Cerebellar nuclear complex (tissue), 1 donor: ENCODE measurements around the gene ACTR1A.

Experiments
- DNase-seq, 2 experiments: peaks; one replicate each; lab custom pipeline; 2025; lab: John Stamatoyannopoulos, UW

Gene ACTR1A

DNA sequence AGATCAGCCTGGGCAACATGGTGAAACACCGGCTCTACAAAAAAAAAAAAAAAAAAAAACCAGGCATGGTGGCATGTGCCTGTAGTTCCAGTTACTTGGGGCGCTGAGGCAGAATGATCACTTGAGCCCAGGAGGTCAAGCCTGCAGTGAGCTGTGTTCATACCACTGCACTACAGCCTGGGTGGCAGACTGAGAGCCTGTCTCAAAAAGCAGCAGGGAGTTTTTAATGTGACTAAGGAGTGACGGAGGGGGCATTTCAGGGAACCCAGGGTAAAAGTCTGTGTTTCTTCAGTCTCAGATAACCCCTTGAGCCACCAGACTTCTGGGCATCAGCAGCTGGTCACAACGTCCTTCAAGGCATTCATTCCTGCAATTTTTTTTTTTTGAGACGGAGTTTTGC, 49.0 kb downstream of the ACTR1A start:
- no peak for DNase-seq

- DNase-seq = no peak
Measured at GRCh38 chr10:102452672-102453340, 49.7 kb downstream of the ACTR1A start.

- DNase-seq = no peak
Measured at GRCh38 chr10:102451105-102451969, 51.2 kb downstream of the ACTR1A start, which contains the start of gene C10orf95. Gene C10orf95, minus strand, starts transcription at chr10:102451543. Its CDS starts 450 bp downstream, at chr10:102451093.

DNA sequence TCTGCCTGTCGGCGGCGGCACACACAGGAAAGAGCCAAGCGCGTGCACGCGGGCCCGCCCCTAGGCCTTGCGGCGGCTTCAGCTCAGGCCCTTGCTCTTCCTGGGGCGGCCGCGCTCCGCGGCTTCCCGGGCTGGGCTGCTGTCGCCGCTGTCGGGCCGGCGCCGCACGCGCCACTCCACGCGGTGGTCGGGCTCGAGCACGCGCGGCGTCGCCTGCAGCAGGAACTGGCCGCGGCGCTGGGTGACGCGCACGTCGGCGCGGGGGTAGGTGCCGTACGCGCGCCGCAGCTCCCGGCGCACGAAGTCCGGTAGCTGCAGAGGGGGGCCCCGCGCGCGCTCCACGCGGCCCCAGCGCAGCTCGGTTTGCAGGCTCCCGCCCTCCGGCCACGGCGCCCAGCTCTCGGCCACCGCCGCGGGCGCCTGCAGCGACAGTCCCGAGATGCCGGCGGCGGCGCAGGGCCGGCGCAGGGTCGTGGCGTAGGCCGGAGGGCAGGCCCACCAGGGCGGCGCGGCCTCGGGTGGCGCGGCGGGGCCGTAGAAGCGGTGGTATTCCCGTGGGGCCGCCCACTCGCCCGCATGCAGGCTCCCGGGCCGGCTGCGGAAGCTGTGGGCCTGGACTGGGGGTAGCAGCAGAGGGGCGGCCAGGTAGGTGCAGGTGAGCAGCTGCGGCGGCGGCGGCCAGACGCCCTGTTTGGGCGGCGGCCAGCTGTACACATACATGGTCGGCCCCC, 52.0 kb downstream of the ACTR1A start:
- peak in 1 of 2 experiments; percentile 33 for DNase-seq

DNA sequence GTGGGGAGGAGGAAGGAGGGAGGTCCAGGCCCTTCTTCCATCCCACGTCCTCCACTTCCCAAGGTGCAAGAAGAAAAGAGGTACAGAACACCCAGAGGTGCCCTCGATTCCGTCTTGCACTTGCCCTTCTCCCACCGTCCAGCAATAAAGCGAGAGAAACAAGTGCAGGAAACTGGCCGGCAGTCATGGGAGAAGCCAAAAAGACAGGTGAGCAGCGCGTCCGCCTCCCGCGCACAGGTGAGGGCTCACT, 52.5 kb downstream of the ACTR1A start:
- DNase-seq = no peak

- DNase-seq = peak; percentile 50 to 83
Measured at GRCh38 chr10:102449321-102450123, 53.0 kb downstream of the ACTR1A start.

- no peak for DNase-seq
Measured at GRCh38 chr10:102444851-102445250, 57.7 kb downstream of the ACTR1A start.

DNA sequence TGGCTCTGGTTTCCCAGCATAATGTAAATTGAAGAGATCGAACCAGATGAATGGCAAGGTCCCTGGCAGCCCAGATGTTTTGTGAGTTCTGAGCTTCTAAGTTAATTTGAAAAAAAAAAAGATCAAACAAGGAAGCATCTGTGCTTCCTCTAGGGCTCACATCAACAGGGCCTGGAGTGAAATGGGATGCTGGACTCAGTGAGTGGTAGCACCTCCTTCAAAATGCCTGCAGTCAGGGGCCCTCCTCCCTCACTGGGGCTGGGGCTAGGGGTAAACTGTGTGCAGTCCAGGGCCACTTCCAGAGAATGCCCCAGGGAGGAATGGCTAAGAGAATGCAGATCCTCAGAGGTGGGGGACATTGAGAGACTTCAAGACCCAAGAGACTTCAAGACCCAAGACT, 64.1 kb downstream of the ACTR1A start:
- no peak for DNase-seq

DNA sequence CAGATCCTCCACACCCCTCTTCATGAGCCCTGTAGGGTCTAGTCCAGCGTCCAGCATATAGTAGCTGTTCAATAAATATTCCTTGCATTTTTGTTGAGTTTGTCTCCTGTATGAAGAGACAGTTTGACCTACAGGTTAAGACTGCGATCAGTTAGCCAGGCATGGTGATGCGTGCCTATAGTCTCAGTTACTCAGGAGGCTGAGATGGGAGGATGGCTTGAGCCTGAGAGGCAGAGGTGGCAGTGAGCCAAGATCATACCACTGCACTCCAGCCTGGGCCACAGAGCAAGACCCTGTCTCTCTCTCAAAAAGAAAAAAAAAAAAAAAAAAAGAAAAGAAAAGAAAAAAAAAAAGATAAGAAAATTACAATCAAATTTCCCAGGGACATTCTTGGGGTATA, 65.0 kb downstream of the ACTR1A start:
- no peak for DNase-seq

- DNase-seq = no peak
Measured at GRCh38 chr10:102436312-102436711, 66.2 kb downstream of the ACTR1A start.

DNA sequence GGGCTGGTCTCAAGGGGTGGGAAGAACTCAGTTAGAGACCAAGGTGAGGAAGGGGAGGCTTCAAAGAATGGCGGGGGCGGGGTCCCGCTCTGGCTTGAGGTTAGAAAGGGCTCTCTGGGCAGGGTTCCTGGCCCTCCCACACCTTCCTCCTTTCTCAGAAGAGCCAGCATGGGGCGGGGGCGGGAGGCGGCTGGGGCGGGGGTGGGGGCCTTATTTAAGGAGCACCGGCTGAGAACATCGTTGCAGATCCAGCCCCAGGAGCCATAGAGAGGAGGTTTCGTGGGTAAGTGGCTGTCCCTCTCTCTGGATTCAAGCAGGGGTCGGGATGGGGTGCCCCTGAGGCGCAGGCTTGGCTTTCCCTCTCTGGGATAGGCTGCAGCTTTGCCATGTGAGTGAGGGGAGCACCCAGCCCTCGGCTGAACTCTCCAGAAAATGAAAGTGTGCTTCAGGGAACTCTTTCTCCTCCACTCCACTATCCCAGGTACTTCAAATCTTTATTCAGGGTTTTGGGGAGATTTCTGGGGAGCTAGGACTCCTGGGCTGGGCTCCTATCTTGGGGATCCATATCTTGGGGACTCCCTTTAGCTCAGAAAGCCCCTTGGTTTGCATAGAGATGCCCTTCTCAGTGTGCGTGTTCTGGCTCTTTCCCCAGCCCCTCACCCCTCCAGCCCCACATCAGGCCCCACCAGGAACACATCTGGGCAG, 66.8 kb downstream of the ACTR1A start:
- DNase-seq = no peak

- DNase-seq = no peak
Measured at GRCh38 chr10:102435133-102435497, 67.4 kb downstream of the ACTR1A start.

DNA sequence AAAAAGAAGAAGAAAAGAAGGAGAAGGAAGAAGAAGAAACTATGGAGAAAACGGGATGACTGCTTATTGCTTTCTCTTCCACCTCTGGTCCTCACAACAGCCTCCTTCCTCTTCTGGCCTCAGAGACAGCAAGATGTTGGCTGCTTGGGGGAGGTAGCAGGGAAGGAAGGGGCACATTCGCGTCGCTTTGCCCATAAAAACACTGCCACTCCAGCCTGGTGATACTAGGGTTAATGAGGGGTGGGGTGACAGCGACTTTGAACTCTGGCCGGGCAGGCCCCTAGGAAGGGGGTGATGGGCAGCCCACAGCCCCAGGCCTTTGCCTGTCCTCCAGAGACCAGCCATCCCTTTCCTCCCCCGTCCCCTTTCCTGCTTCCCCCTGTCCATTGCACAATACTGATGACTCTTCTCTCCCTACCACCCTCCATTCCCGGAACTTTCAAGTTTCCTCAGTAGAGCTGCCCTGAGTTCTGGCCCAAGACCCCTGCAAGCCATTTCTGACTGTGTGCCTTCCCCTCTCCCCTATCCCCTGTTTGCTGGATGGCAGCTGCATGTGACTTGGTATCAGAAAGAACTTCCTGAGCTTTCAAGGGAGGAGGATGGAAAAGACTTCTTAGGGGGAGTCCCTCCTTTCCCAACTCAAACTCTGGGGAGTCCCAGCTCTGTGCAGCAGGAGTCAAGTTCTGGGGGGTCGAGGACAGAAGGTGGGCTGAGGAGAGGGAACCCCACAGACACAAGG, 67.9 kb downstream of the ACTR1A start:
- no peak for DNase-seq

DNA sequence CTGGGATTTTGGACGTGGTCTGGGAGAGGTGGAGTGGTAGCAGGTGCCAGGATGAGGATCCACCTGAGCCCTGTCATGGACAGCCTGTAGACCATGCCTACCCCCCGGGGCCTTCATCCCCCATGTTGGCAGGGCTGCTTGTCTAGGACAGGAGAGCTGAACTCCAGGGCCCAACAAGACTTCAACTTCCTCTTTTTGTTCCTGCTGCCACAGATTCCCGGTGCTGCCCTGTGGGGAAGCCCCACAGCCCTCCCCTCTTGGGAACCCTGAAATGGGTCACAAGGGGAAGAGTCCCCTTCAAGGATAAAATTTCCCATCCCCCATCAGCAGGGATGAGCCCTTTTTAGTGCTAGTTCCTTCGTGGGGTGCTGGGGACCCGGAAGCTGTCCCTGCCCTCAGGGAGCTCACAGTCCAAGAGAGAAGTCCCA, 68.9 kb downstream of the ACTR1A start:
- DNase-seq = no peak

DNA sequence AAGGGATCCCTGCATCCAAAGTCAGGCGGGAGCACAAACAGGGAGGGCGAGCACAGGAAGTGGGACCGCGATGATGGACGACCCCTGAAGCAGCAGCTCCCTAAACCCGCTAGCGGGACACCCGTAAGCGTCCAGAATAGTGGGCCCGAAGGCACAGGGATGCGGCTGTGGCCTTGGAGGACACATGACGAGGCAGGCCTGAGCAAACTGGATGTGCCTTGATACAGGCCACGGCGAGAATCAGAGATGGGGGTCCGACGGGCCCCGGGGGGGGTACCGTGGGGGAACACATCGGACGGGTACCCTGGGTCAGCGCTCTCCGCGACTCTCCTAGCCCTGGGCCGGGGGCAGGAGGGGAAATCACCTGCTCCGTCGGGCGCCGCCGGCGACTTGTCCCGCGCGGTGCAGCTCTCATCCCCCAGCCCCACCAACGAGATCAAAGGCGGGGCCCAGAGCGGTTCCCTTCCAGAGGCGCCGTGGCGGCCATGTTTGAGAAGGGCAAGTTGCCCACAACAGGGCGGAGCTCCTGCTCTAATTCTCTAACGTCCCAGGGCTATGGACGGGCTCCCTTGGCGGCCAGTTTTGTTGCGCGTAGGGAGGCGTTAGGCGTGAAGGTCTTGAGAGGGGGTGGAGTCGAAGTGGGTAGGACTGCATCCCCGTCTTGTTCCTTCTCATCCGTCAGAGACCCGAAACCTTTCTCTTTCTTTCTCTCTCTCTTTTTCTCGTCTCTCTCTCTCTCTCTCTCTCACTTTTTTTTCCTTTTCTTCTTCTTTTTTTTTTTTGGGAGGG, 70.2 kb downstream of the ACTR1A start, which contains the start of gene CUEDC2:
CUEDC2 (minus strand) TSS at position 413 of the 789 bp plus-strand sequence. CDS start 7,386 bp downstream, outside the sequence.
- DNase-seq = peak; percentile 90 to 92

DNA sequence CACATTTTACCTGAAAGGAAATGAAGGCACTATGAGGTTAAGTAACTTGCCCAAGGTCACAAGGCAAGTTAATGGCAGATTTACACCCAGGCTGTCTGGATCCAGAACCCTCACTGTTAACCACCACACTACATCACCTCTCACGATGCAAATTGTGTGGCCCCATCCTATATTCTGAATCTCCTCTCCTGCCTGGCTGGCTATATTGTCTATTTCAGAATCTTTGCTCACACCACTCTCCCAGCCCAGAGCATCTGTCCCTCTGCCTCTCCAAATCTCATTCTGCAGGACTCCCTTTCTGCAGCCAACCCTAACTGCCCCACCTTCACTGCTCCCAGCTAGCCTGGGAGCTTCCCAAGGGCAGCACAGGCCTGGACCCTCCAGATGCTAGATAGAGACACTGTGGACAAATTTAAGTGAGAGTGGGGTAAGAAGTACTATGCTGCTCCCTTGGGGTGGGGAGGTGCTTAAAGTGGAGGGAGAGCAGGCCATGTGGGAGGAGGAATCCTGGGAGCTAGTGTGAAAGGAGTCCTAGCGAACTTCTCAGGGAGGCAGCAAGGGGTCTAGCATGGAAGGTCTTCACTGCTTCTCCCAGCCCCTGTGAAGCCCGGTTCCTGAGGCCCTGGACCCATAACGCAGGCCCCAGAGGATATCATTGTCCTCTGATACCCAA, 70.9 kb downstream of the ACTR1A start:
- DNase-seq = no peak

GRCh38 chr10:102429468-102429867, 73.0 kb downstream of the ACTR1A start:
- no peak for DNase-seq
